Vagina (tissue), 2 donors: Measurements from ENCODE around the gene TRIO. TPM values are rescaled to one million over a fixed set of nuclear protein-coding genes. Genes with fewer than 3 reads are reported as not detected.

Experiments
- DNase-seq, 2 donors: peaks; one replicate each; pipeline ENCODE4 v3.0.0-alpha.2; 2017; ENCODE audit errors: extremely low spot score in 2 of 2
- H3K27ac ChIP-seq: fragments of 200-600 bp; sonication (generic); one replicate; pipeline ENCODE4 v1.5.1; 2019
- H3K27me3 ChIP-seq: fragments of 200-600 bp; sonication (generic); one replicate; pipeline ENCODE4 v1.5.1; 2019
- H3K36me3 ChIP-seq, 2 donors: fragments of 200-600 bp; sonication (generic); one replicate each; pipeline ENCODE4 v1.5.1; 2017 to 2019
- H3K4me1 ChIP-seq: fragments of 200-600 bp; sonication (generic); one replicate; pipeline ENCODE4 v1.5.1; 2019
- H3K4me3 ChIP-seq, 2 donors: fragments of 200-600 bp; sonication (generic); 1 replicate in 1 of 2; 2 replicates in 1 of 2; pipeline ENCODE4 v1.5.1; 2016 to 2019
- H3K9me3 ChIP-seq: fragments of 200-600 bp; sonication (generic); one replicate; pipeline ENCODE4 v1.5.1; 2019
- CTCF ChIP-seq, 3 experiments: fragments of 450-650 bp in 2 of 3; fragments of 200-600 bp in 1 of 3; sonication (generic) in 1 of 3; IDR thresholded peaks; one replicate each; pipeline ENCODE4 v1.5.1; 2017 to 2019; ENCODE audit warnings: antibody characterized with exemption in 3 of 3, mild to moderate bottlenecking in 2 of 3, moderate library complexity in 2 of 3
- POLR2A ChIP-seq, 2 donors: fragments of 450-650 bp; IDR thresholded peaks; one replicate each; pipeline ENCODE4 v1.6.1; 2017; ENCODE audit warnings: antibody characterized with exemption in 2 of 2, mild to moderate bottlenecking in 2 of 2, moderate library complexity in 2 of 2
- POLR2AphosphoS5 ChIP-seq, 2 donors: sonication (generic); formaldehyde crosslinking; IDR thresholded peaks; one replicate each; pipeline ENCODE4 v1.9.0; 2017; ENCODE audit warnings: antibody characterized with exemption in 2 of 2, mild to moderate bottlenecking in 2 of 2, low read depth in 1 of 2; ENCODE audit not compliant: insufficient read depth in 1 of 2
- intact Hi-C: fragments of 100-400 bp; cut with DNase I; formaldehyde crosslinking; loops from one replicate; pipeline ENCODE4 v1.15.1; 2023
- total RNA-seq: library from RNA; depleted of rRNA; stranded (reverse); fragments of >200 nt; gene quantifications from one replicate; pipeline ENCODE4 v1.2.3, GENCODE V29; 2016

The TRIO gene
- total RNA-seq, 1 donor from 2014 or later: 142 TPM

- H3K36me3 ChIP-seq: no peaks in the 10 kb centered on the region
- H3K9me3 ChIP-seq: no peaks in the 10 kb centered on the region
- no peak for TF ChIP-seq POLR2A (IDR thresholded peaks at IDR 0.05)
- TF ChIP-seq CTCF (IDR thresholded peaks at IDR 0.05): no peak
- no peak for DNase-seq
- intact Hi-C loops: loop anchor here (5.0 to 10.0 kb wide), 2 partner anchors 52 to 130 kb away; no protein-coding TSS in a partner anchor
- H3K4me1 ChIP-seq: peaks cover 20% of the 10 kb centered on the region
- H3K27me3 ChIP-seq: no peaks in the 10 kb centered on the region
- H3K27ac ChIP-seq: peak overlapping the region; percentile 96
- peak overlapping the region; percentile 71 to 76 for H3K4me3 ChIP-seq
These were observed 828 bp upstream of the TRIO start for GRCh38 chr5:14142202-14142826.

DNA sequence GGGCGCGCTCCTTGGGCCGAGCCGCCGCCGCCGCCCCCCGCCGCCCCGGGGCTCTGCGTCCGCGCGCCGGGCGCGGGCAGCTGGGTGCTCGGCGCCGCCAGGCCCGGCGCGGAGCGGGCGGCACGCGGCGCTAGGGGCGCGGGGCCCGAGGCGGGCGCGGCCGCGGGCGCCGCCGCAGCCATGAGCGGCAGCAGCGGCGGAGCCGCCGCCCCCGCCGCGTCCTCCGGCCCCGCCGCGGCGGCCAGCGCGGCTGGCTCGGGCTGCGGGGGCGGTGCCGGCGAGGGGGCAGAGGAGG lies 351 bp downstream of the TRIO start:
- H3K4me3 ChIP-seq: peak overlapping the region; percentile 79 to 84
- peak overlapping the region; percentile 96 for H3K27ac ChIP-seq
- H3K27me3 ChIP-seq: no peaks in the 10 kb centered on the region
- no peaks in the 10 kb centered on the region for H3K9me3 ChIP-seq
- DNase-seq: no peak
- intact Hi-C loops: loop anchor here (5.0 to 10.0 kb wide), 2 partner anchors 51 to 129 kb away; no protein-coding TSS in a partner anchor
- TF ChIP-seq POLR2A (IDR thresholded peaks at IDR 0.05) (no peak), CTCF (IDR thresholded peaks at IDR 0.05) (no peak), POLR2AphosphoS5 (IDR thresholded peaks at IDR 0.05; ENCODE audit: insufficient read depth in 1 of 2, low read depth in 1 of 2) (no peak)
- no peaks in the 10 kb centered on the region for H3K36me3 ChIP-seq
- peaks cover 32% of the 10 kb centered on the region for H3K4me1 ChIP-seq

DNA sequence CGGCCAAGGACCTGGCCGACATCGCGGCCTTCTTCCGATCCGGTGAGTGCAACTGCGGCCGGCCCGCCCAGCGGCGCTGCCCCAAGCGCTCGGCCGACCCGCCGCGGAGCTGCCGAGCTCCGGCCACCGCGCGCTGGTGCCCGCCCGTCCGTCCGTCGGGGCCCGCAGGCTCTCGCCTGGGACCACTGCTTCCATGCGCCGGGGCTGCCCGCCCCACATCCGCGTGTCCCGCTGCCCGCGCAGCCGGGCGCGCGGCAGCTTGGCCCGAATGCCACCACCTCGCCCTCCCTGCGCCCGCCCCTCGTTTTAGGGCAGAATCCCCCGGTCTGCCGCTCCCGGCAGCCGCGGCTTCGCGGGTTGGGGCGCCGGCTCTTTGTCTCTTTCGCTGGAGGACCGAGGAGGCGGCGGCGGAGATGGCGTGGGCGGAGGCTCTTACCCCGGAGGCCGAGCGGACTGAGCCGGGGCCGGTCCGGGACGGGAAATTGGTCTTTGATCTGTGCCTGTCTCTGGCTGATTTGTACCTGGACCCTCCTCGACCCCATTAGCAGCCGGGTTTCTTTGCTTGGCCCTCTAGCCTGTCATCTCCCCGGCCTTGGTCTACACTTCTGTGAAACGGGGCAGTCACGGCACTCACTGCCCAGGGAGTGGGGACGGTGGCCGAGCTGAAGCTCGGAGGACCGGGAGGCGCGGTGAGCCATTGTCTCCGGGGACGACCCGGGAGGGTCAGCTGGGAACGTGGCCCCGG lies 871 bp downstream of the TRIO start:
- H3K9me3 ChIP-seq: no peaks in the 10 kb centered on the region
- no peaks in the 10 kb centered on the region for H3K27me3 ChIP-seq
- intact Hi-C loops: loop anchor here (5.0 to 10.0 kb wide), 2 partner anchors 51 to 128 kb away; no protein-coding TSS in a partner anchor
- H3K27ac ChIP-seq: peak overlapping the region; percentile 96
- no peak for DNase-seq
- H3K4me1 ChIP-seq: peaks cover 37% of the 10 kb centered on the region
- no peaks in the 10 kb centered on the region for H3K36me3 ChIP-seq
- peak overlapping the region; percentile 79 to 84 for H3K4me3 ChIP-seq
- TF ChIP-seq CTCF (IDR thresholded peaks at IDR 0.05) (no peak), POLR2A (IDR thresholded peaks at IDR 0.05) (no peak), POLR2AphosphoS5 (IDR thresholded peaks at IDR 0.05; ENCODE audit: insufficient read depth in 1 of 2, low read depth in 1 of 2) (peak in 1 of 2 donors; percentile 28)

DNA sequence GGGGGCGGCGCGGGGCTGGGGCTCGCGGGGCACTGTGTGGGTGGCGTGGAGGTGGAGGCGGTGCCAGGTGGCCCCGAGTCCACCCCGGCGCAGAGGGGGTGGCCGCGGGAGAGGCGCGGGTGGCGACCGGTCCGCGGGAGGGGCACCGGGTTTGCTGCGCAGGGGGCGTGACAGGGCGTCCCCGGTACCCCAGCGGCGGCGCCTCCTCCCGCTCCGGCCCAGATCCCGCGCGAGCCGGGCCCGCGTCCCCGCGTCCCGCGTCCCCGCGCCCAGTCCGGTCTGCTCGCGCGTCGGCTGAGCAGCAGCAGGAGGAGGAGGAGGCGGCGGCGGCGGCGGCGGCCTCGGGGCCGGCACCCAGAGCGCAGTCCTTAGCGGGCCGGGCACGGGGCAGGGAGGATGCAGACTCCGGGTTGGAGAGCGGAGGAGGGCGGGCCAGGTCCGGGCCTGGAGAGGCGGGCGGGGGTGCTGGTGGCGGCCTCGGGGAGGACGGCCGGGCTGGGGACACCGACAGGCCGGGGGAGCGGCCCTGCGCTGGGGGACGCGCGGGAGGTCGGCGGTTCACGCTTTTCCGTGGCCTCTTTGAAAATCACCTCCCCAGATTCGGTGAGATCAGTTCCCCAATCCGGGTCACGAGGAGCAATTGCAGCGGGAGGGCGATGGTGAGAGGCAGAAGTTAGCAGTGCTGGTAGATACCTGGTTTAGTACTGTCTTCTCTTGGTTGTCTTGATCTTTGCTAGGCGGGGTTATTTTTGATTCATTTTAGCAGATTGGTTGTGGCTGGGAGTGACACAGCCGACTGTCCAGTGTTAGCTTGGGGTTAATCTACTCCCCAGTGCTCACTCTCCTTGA lies 1.7 kb downstream of the TRIO start:
- Histone ChIP-seq H3K9me3 (no peaks in the 10 kb centered on the region), H3K27me3 (no peaks in the 10 kb centered on the region), H3K36me3 (no peaks in the 10 kb centered on the region), H3K4me3 (peak overlapping the region; percentile 79 to 84), H3K4me1 (peaks cover 45% of the 10 kb centered on the region), H3K27ac (peak overlapping the region; percentile 96)
- intact Hi-C loops: loop anchor here (5.0 to 10.0 kb wide), 2 partner anchors 50 to 127 kb away; no protein-coding TSS in a partner anchor
- TF ChIP-seq CTCF (IDR thresholded peaks at IDR 0.05) (no peak), POLR2AphosphoS5 (IDR thresholded peaks at IDR 0.05; ENCODE audit: insufficient read depth in 1 of 2, low read depth in 1 of 2) (peak; percentile 20 to 65), POLR2A (IDR thresholded peaks at IDR 0.05) (peak in 1 of 2 donors; percentile 33)
- DNase-seq: no peak
